22Rv1 (cell line): ENCODE results near the gene RFXAP.

Experiments used
- H3K27ac ChIP-seq: fragments of 450-650 bp; 2 replicates; pipeline ENCODE4 v1.5.1; 2017
- ZFX ChIP-seq: fragments of 450-650 bp; IDR thresholded peaks from 2 replicates; pipeline ENCODE4 v1.6.1; 2017; ENCODE audit warnings: antibody characterized with exemption, borderline replicate concordance
- TF ChIP-seq, protein P1 (sequence below): fragments of 450-650 bp; IDR thresholded peaks from 2 replicates; pipeline ENCODE4 v1.5.1; 2017; ENCODE audit warnings: mild to moderate bottlenecking

RFXAP gene

DNA sequence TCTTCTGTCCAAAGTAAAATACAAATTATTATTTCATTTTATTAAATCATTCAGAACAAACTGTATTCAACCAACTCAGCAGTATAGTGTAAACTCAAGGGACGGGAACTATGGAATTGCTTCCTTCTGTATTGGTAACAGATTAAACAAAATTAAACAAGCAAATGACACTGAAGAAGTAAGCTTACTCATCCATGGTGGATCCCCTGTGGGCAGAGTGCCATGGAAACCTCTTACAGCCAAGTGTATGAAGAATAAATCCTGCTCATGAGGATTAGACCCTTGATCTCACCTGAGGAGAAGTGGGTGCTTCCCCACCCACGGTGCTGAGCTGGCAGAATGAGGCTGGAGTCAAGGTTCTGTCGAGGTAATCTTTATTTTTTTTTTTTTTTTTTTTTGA, 18.0 kb upstream of the RFXAP start:
- TF ChIP-seq, protein P1, sequence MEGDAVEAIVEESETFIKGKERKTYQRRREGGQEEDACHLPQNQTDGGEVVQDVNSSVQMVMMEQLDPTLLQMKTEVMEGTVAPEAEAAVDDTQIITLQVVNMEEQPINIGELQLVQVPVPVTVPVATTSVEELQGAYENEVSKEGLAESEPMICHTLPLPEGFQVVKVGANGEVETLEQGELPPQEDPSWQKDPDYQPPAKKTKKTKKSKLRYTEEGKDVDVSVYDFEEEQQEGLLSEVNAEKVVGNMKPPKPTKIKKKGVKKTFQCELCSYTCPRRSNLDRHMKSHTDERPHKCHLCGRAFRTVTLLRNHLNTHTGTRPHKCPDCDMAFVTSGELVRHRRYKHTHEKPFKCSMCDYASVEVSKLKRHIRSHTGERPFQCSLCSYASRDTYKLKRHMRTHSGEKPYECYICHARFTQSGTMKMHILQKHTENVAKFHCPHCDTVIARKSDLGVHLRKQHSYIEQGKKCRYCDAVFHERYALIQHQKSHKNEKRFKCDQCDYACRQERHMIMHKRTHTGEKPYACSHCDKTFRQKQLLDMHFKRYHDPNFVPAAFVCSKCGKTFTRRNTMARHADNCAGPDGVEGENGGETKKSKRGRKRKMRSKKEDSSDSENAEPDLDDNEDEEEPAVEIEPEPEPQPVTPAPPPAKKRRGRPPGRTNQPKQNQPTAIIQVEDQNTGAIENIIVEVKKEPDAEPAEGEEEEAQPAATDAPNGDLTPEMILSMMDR, result no peak
- TF ChIP-seq ZFX, result no peak
- no peak overlapping the region for H3K27ac ChIP-seq

GRCh38 chr13:36804588-36804987, 14.4 kb upstream of the RFXAP start:
- TF ChIP-seq ZFX, result no peak
- TF ChIP-seq, protein P1, result no peak
- no peak overlapping the region for H3K27ac ChIP-seq

- no peak overlapping the region for H3K27ac ChIP-seq
- TF ChIP-seq, protein P1, result no peak
- TF ChIP-seq ZFX, result no peak
Observed at GRCh38 chr13:36806102-36806501, 12.9 kb upstream of the RFXAP start.

GRCh38 chr13:36807616-36808015, 11.4 kb upstream of the RFXAP start:
- H3K27ac ChIP-seq, result no peak overlapping the region
- TF ChIP-seq, protein P1, result no peak
- no peak for TF ChIP-seq ZFX

- TF ChIP-seq, protein P1, result no peak
- TF ChIP-seq ZFX, result no peak
- H3K27ac ChIP-seq, result no peak overlapping the region
Observed at GRCh38 chr13:36813225-36813624, 5.8 kb upstream of the RFXAP start.

DNA sequence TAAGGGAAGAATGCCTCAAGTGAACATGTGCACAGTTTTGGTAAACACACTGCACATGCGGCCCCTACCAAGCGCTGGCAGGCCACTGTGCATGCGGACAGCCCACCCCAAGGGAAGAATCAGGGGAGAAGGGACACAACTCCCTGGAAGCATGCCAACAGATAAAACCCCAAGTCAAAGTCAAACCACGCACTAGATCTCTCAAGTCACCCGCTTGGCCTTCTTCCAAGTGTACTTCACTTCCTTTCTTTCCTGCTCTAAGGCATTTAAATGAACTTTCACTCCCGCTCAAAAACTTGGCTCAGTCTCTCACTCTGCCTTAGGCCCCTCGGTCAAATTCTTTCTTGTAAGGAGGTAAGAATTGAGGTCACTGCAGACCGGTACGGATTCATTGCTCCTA, 4.6 kb upstream of the RFXAP start:
- TF ChIP-seq ZFX, result no peak
- TF ChIP-seq, protein P1, result no peak
- no peak overlapping the region for H3K27ac ChIP-seq

GRCh38 chr13:36815062-36815461, 4.0 kb upstream of the RFXAP start:
- no peak for TF ChIP-seq ZFX
- TF ChIP-seq, protein P1, result peak; percentile 44
- no peak overlapping the region for H3K27ac ChIP-seq
